GM23248 (cell line): ENCODE results near the gene ZNG1A. TPM values are rescaled to one million over a fixed set of nuclear protein-coding genes. Genes with fewer than 3 reads are reported as not detected.
"Not testable (repeated sequence)": the region's sequence is repeated elsewhere in the genome, so short reads cannot be mapped to it uniquely, and the experiment has no call there.

Source experiments
- DNase-seq: peaks from one replicate; pipeline ENCODE4 v3.0.0-alpha.2; 2015
- H2AFZ ChIP-seq: fragments of 200-600 bp; sonication (generic); 2 replicates; pipeline ENCODE4 v1.6.1; 2016; ENCODE audit warnings: antibody characterized with exemption
- H3F3A ChIP-seq: fragments of 200-600 bp; sonication (generic); 2 replicates; pipeline ENCODE4 v1.6.1; 2016; ENCODE audit warnings: mild to moderate bottlenecking, antibody characterized with exemption, mixed run types; ENCODE audit not compliant: insufficient read depth
- H3K27ac ChIP-seq: fragments of 200-600 bp; sonication (generic); 2 replicates; pipeline ENCODE4 v1.5.1; 2016; ENCODE audit warnings: mild to moderate bottlenecking
- H3K27me3 ChIP-seq: fragments of 200-600 bp; sonication (generic); replicated peaks from 2 replicates; pipeline ENCODE4 v1.6.1; 2016; ENCODE audit warnings: mild to moderate bottlenecking; ENCODE audit not compliant: insufficient read depth
- H3K36me3 ChIP-seq: fragments of 200-600 bp; sonication (generic); 2 replicates; pipeline ENCODE4 v1.6.1; 2016; ENCODE audit warnings: low read depth, mild to moderate bottlenecking
- H3K4me1 ChIP-seq: fragments of 200-600 bp; sonication (generic); 2 replicates; pipeline ENCODE4 v1.6.1; 2016; ENCODE audit warnings: mild to moderate bottlenecking; ENCODE audit not compliant: insufficient read depth
- H3K4me2 ChIP-seq: fragments of 200-600 bp; sonication (generic); one replicate; pipeline ENCODE4 v1.6.1; 2016; ENCODE audit warnings: mild to moderate bottlenecking; ENCODE audit not compliant: unreplicated experiment
- H3K4me3 ChIP-seq: fragments of 200-600 bp; sonication (generic); 2 replicates; pipeline ENCODE4 v1.5.1; 2016; ENCODE audit warnings: mild to moderate bottlenecking
- H3K79me2 ChIP-seq: fragments of 200-600 bp; sonication (generic); 2 replicates; pipeline ENCODE4 v1.6.1; 2016; ENCODE audit warnings: mild to moderate bottlenecking; ENCODE audit not compliant: insufficient read depth
- H3K9ac ChIP-seq: fragments of 200-600 bp; sonication (generic); 2 replicates; pipeline ENCODE4 v1.6.1; 2016; ENCODE audit warnings: mild to moderate bottlenecking
- H3K9me2 ChIP-seq: fragments of 200-600 bp; sonication (generic); 2 replicates; pipeline ENCODE4 v1.6.1; 2016; ENCODE audit warnings: mixed run types, mild to moderate bottlenecking, moderate library complexity; ENCODE audit not compliant: insufficient read depth
- H3K9me3 ChIP-seq: fragments of 200-600 bp; sonication (generic); one replicate; pipeline ENCODE4 v1.6.1; 2017; ENCODE audit warnings: low read depth
- H4K20me1 ChIP-seq: fragments of 200-600 bp; sonication (generic); 2 replicates; pipeline ENCODE4 v1.6.0; 2016; ENCODE audit not compliant: insufficient read depth
- EZH2 ChIP-seq: fragments of 200-600 bp; sonication (generic); IDR thresholded peaks from 2 replicates; pipeline ENCODE4 v1.6.1; 2018; ENCODE audit warnings: antibody characterized with exemption, mild to moderate bottlenecking; ENCODE audit not compliant: insufficient read depth, poor library complexity, severe bottlenecking
- EZH2phosphoT487 ChIP-seq: fragments of 200-600 bp; sonication (generic); IDR thresholded peaks from 2 replicates; pipeline ENCODE4 v1.6.1; 2018; ENCODE audit warnings: antibody characterized with exemption, moderate library complexity, mild to moderate bottlenecking, low read depth; ENCODE audit not compliant: insufficient read depth
- WGBS, 2 experiments: methylation state at CpG; one replicate each; pipeline ENCODE4 v1.1.6; 2015 to 2017; ENCODE audit warnings: low lambda C conversion rate in 2 of 2, low coverage in 1 of 2; ENCODE audit errors: missing lambda C conversion rate in 2 of 2; 5-methylcytosine and 5-hydroxymethylcytosine counted together
- in situ Hi-C: fragments of 300-500 bp; cut with MboI; formaldehyde crosslinking; loops from 2 replicates; pipeline ENCODE4 v1.15.0; 2020
- polyA plus RNA-seq: library from polyadenylated mRNA; unstranded; fragments of >200 nt; fragmentation: Nextera tagmentation; extraction: Ambion mirVana; gene quantifications from 2 replicates; pipeline ENCODE4 v1.2.1, GENCODE V29; 2016
- total RNA-seq: library from RNA; depleted of rRNA; stranded (reverse); fragments of >200 nt; shearing (Covaris generic); gene quantifications from 2 replicates; pipeline ENCODE4 v1.2.3, GENCODE V29; 2014

The ZNG1A gene
- total and polyA plus RNA-seq, 2 experiments from 2014 or later = 34.4 to 79.8 TPM

- H3K4me3 ChIP-seq = no peak overlapping the region
- H3K4me2 ChIP-seq = no peak overlapping the region
- H3K9me3 ChIP-seq = no peaks in the 10 kb centered on the region
- TF ChIP-seq EZH2phosphoT487 (no peak), EZH2 (no peak)
- no peak overlapping the region for H2AFZ ChIP-seq
- H3K79me2 ChIP-seq = no peaks in the 10 kb centered on the region
- H3K9ac ChIP-seq = no peak overlapping the region
- in situ Hi-C loops = no loop called here
- no peak for DNase-seq
- WGBS, 2 experiments = 41% methylated on average over 3 of the region's 3 CpGs
- H3K4me1 ChIP-seq = no peaks in the 10 kb centered on the region
- H4K20me1 ChIP-seq = no peaks in the 10 kb centered on the region
- H3K27ac ChIP-seq = no peak overlapping the region
- no peaks in the 10 kb centered on the region for H3K27me3 ChIP-seq
- H3F3A ChIP-seq = no peaks in the 10 kb centered on the region
- H3K9me2 ChIP-seq = no peaks in the 10 kb centered on the region
- no peaks in the 10 kb centered on the region for H3K36me3 ChIP-seq
Observed at GRCh38 chr9:223152-223551, 44.3 kb upstream of the ZNG1A start.

GRCh38 chr9:221989-222776 lies 43.3 kb upstream of the ZNG1A start:
- in situ Hi-C loops = no loop called here
- DNase-seq = no peak
- 35 to 42% methylated on average over 6 of the region's 6 CpGs for WGBS, 2 experiments

GRCh38 chr9:219670-220365 lies 41.0 kb upstream of the ZNG1A start:
- H3K4me2 ChIP-seq = no peak overlapping the region
- no peak for DNase-seq
- H3K9ac ChIP-seq = no peak overlapping the region
- no peaks in the 10 kb centered on the region for H3K4me1 ChIP-seq
- in situ Hi-C loops = no loop called here
- TF ChIP-seq EZH2 = no peak
- no peak for TF ChIP-seq EZH2phosphoT487
- H3K4me3 ChIP-seq = no peak overlapping the region
- no peaks in the 10 kb centered on the region for H3K9me3 ChIP-seq
- no peaks in the 10 kb centered on the region for H3K36me3 ChIP-seq
- no peak overlapping the region for H2AFZ ChIP-seq
- peaks cover 21% of the 10 kb centered on the region for H3K27me3 ChIP-seq
- H3K9me2 ChIP-seq = no peaks in the 10 kb centered on the region
- H3K27ac ChIP-seq = no peak overlapping the region
- no peaks in the 10 kb centered on the region for H3F3A ChIP-seq
- WGBS, 2 experiments = 21 to 27% methylated on average over 7 of the region's 7 CpGs
- no peaks in the 10 kb centered on the region for H3K79me2 ChIP-seq
- H4K20me1 ChIP-seq = no peaks in the 10 kb centered on the region

More at GRCh38 chr9:221989-222776, 43.3 kb upstream of the ZNG1A start:
- no peak overlapping the region for H2AFZ ChIP-seq
- H3K4me2 ChIP-seq = no peak overlapping the region
- H4K20me1 ChIP-seq = no peaks in the 10 kb centered on the region
- no peak overlapping the region for H3K4me3 ChIP-seq
- TF ChIP-seq EZH2 (no peak), EZH2phosphoT487 (no peak)
- H3K79me2 ChIP-seq = no peaks in the 10 kb centered on the region
- H3K36me3 ChIP-seq = no peaks in the 10 kb centered on the region
- H3F3A ChIP-seq = no peaks in the 10 kb centered on the region
- H3K27me3 ChIP-seq = 0 out of 2 replicates have a peak, but pooled peaks cover 5% of the 10 kb centered on the region
- H3K9ac ChIP-seq = no peak overlapping the region
- no peaks in the 10 kb centered on the region for H3K9me3 ChIP-seq
- no peaks in the 10 kb centered on the region for H3K9me2 ChIP-seq
- H3K27ac ChIP-seq = no peak overlapping the region
- no peaks in the 10 kb centered on the region for H3K4me1 ChIP-seq

- H3K36me3 ChIP-seq, H3F3A ChIP-seq, DNase-seq, H3K4me3 ChIP-seq, H3K27ac ChIP-seq, H2AFZ ChIP-seq, H4K20me1 ChIP-seq, in situ Hi-C loops, H3K9ac ChIP-seq, H3K9me2 ChIP-seq, H3K79me2 ChIP-seq, H3K4me2 ChIP-seq, H3K4me1 ChIP-seq, H3K9me3 ChIP-seq: not testable (repeated sequence)
- H3K27me3 ChIP-seq = peaks cover 21% of the 10 kb centered on the region
- WGBS, 2 experiments = 63 to 65% methylated on average over 7 of the region's 7 CpGs
Observed at GRCh38 chr9:219036-219435, 40.2 kb upstream of the ZNG1A start.
